ENCODE data around the gene KCNQ1.

KCNQ1 gene

DNA sequence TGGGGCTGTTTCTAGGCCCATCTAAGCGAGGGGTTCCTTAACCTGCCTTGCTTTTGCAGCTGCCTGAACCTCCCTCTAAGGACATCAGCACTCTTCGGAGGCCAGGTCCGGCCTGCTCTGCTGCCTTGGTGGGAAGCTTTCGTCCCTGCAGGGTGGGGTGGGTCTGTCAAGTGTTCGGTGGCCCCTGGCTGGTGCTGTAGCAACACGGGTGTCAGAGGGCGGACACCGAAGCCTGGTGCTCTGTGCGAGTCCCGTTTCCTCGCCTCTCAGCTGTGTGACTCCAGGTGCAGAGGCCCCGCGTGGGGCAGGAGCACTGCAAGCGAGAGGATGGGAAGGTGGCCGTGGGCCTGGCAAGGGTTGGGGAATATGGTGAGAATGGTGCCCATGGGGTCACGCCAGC lies 376.2 kb downstream of the KCNQ1 start:
- no peak for DNase-seq

- no peak for DNase-seq
Measured at GRCh38 chr11:2821891-2822290, 377.1 kb downstream of the KCNQ1 start.

DNA sequence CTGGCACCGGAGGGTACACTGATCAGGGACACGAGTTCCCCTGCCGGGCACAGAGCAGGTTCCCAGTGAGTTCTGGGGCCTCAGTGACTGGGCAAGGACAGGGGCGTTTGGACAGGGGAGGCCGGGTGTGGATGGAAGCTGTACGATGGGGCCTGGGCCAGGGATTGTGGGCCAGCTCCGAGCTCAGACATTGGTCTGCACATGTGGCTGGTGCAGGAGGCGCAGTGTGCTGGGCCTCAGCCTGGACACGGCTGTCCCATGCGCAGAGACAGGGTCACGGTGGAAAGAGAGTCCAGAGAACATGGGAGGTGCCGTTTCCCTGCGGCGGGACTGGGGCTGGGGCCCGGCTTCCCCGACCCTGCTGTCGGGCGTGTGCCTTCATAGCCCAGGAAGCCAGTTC lies 380.0 kb downstream of the KCNQ1 start:
- no peak for DNase-seq

DNA sequence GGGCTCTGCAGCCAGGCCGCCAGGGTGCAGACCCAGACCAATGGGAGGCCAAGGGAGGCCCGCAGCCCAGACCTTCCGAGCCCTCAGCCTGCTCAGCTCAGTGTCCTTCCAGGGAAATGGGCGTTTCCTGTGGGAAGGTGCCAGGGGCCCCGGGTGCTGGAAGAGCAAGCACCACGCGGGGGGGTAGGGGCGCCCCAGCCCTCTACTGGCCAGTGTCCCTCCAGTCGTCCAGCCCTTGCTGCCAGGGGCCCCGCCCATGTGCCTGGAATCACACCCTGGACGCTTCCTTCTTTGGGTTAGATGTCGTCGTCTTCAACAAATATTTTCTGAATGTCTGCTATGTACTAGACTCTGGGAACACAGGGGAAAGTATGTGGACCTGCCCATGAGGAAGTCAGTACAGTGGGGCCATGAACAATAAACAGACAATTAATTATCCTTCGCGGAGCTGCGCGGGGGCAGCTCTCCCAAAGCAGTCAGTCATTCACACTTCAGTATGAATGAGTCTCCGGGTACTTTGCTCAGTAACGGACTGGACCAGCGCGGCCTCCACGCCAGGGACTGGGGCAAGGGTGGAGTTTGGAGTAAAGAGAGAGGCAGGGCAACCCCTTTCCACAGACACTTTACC lies 380.6 kb downstream of the KCNQ1 start:
- DNase-seq: peak; percentile 81

DNA sequence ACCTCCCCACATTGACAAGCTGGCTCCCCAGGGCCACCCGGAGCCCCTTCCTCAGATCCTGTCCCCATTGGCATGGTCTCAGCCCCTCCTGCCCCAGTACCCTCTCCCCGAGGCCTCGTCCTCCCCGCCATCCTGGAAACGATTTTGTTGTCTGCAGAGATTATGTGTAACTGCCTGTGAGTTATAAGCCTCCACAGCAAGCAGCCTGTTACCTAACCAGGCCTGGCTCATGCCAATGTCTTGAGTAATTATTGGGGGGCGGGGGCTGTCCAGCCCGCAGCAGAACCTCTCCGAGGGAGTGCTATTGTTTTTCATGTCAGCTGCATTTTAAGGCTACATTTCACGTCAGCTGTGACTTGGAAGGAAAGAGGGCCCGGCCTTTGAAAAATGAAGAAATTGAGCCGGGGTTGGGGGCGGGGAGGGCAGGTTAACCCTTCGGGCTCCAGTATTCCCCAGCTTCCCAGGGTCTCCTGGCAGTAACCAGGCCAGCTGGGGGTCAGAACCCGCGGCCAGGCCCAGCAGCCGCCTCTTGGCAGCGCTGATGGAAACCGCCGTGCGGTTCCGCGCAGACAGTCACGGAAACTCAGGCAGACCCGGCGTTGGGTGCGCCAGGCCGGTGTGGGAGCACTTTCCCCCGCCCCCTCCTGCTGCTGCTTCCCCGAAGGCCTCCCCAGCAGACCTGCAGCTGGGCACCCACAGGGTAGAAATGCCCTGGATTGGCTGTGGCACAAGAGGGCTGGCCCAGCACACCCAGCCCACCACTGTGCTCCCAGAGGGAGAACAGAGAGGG lies 381.3 kb downstream of the KCNQ1 start:
- DNase-seq: peak; percentile 94

DNA sequence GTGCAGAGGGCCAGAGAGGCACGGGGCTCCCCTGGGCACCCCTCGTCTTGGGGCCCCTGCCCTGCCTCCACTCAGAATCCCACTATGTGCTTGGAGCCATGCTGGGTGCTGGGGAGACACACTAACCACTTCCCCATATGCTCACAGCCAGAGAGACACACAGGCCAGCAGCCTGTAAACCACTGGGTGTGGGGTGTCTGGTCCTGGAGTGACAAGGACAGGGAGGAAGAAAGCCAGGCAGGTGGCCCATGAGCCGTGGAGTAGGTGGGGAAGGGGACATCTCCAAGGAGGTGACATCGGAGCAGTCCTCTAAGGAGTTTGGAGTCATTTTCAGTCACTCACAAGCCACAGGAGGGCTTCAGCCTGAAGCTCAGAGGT lies 381.9 kb downstream of the KCNQ1 start:
- DNase-seq: no peak

- no peak for DNase-seq
Measured at GRCh38 chr11:2827256-2827655, 382.4 kb downstream of the KCNQ1 start.

DNA sequence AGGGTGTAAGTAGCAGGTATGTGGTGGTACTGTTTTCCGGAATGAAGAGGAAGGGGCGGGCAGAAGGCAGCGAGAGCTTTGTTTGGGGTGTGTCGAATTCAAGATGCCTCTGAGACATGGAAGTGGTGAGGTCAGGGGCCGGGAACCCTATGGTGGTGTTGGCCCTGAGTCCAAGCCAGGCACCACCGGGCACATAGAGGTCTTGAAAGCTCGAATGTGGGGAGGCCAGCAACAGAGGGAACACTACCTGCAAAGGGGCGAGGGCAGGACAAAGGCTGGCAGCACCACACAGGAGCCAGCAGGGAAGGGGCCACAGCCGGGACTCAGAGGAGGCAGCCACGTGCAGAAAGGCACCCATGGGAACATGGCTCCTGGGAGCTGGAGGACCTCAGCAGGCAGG lies 383.0 kb downstream of the KCNQ1 start:
- DNase-seq: no peak

GRCh38 chr11:2828585-2829330 lies 383.9 kb downstream of the KCNQ1 start:
- DNase-seq: no peak

- no peak for DNase-seq
Measured at GRCh38 chr11:2830030-2830812, 385.4 kb downstream of the KCNQ1 start.

- no peak for DNase-seq
Measured at GRCh38 chr11:2830886-2831285, 386.1 kb downstream of the KCNQ1 start.

- DNase-seq: no peak
Measured at GRCh38 chr11:2831781-2832532, 387.1 kb downstream of the KCNQ1 start.

GRCh38 chr11:2832533-2833020 lies 387.8 kb downstream of the KCNQ1 start:
- no peak for DNase-seq

DNA sequence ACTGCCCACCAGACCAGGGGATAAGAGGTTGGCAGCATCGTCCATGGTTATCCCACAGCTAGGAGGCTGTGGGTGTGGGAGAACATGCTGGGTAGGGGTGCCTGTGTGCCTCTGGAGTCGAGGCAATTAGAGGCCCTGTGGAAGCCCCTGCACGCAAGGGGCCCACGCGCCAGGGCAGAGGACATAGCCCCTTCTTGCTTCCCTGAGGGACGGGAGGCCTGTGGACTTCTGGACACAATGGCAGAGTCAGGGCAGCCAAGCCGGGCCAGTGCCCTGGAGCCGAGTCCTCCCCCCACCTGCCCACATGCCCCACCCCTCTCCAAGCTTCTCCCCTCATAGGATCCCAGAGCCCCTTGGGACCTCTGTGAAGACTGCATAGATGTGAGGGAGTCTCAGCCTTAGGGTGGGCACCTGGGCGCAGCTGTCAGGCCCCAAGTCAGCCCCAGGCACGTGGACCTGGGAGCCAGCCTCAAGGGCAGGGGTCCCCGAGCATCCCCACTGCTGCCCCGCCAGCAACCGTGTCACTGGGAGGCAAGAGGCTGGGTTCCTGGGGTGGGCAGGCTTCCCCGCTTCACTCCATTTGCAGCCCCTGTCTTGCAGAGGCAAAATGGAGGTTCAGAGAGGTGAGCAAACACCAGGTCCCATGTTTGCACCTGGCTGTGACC lies 388.4 kb downstream of the KCNQ1 start:
- no peak for DNase-seq

DNA sequence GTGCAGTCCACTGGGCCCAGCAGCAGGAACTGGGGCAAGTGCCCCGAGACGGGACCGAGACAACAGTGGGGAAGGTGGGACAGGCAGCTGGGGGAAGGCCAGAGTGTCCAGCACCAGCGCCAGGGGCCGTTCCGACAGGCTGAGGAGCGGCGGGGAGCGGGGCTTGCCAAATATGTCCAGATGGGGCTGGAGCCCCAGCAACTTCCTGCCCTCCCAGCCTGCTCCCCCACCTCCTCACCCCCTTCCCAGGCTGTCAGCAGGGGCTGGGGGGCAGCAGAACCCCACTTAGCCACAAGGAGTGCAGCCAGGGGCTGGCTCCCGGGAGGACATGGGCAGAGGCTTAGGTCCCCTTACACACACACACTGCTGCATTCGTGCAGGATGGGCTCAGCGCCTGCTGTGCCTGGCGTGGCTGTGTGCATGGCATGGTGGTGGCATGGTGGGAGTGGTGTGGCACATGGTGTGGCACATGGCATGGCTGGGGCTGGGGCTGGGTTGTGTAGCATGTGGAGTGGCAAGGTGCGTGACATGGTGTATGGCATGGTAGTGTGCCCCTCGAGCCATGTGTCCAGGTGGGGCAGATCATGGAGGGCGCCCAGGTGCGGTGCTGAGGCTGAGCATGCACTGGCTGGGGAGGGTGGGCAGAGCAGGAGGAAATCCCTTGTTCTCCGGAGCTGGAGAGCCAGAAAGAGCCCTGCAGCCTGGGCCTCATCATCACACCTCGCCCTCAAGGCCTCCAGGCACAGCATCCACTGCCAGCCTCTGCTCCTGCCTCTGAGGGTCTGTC lies 389.1 kb downstream of the KCNQ1 start:
- DNase-seq: no peak

- no peak for DNase-seq
Measured at GRCh38 chr11:2834503-2835273, 389.9 kb downstream of the KCNQ1 start.

DNA sequence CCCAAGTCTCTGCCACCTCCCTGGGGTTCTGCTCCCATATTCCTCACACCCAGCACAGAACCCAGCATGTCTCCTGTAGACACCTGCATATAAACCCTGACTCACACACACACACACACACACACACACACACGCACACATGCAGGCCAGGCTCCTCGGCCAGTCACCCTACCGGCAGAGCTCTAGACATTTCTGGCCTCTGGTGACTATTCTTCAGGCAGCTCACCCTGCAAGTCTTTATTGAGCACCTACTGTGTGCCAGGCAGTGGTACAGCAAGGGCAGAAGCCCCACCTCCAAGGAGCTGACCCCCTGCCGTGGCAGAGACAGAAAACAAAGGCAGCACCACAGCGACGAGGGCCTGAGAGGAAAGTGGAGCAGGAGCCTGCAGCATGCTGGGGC lies 390.5 kb downstream of the KCNQ1 start:
- peak; percentile 53 for DNase-seq

GRCh38 chr11:2835751-2836150 lies 390.9 kb downstream of the KCNQ1 start:
- DNase-seq: no peak

GRCh38 chr11:2836315-2837095 lies 391.7 kb downstream of the KCNQ1 start:
- DNase-seq: no peak
